HCT116 (cell line): Measurements from ENCODE around the gene CDKAL1. TPM values are rescaled to one million over a fixed set of nuclear protein-coding genes. Genes with fewer than 3 reads are reported as not detected.

Experiments
- ATAC-seq: fragments of 200-7000 bp; cut with Tn5 transposase; 2 replicates; pipeline ENCODE4 v1.9.1; 2020; ENCODE audit warnings: mild to moderate bottlenecking, moderate library complexity
- BruUV-seq: library from RNA; stranded (reverse); fragments of 400-500 nt; replicated peaks from 2 replicates; lab custom pipeline; 2021; lab: Mats Ljungman, UMichigan
- CTCF ChIA-PET: fragments of 300-600 bp; sonication (Branson Sonifier 250); formaldehyde crosslinking; loops from one replicate; lab custom pipeline; 2021; ENCODE audit warnings: antibody characterized with exemption; lab: Charles Lee
- POLR2A ChIA-PET: fragments of 300-600, 350-600 bp; sonication (Branson Sonifier 250); formaldehyde crosslinking; loops from one replicate; lab custom pipeline; 2021; ENCODE audit warnings: antibody characterized with exemption; lab: Charles Lee
- RAD21 ChIA-PET, 2 experiments: fragments of 300-600 bp; sonication (Branson Sonifier 250); formaldehyde crosslinking; loops; one replicate each; lab custom pipeline; 2023; ENCODE audit warnings: low total read pairs in 2 of 2; ENCODE audit not compliant: uncharacterized antibody in 2 of 2, unreplicated experiment in 2 of 2, low non-redundant PET in 1 of 2; lab: Charles Lee
- DNase-seq: peaks from one replicate; pipeline ENCODE4 v3.0.0-alpha.2; 2010; ENCODE audit warnings: low read depth, low spot score
- H2AFZ ChIP-seq: fragments of 200-600 bp; shearing (Covaris generic), sonication (generic); 2 replicates; pipeline ENCODE4 v1.6.1; 2017; ENCODE audit warnings: low read depth, mixed run types, mixed read lengths, antibody characterized with exemption, low read length; ENCODE audit not compliant: poor library complexity, severe bottlenecking
- H3K27ac ChIP-seq: 2 replicates; pipeline ENCODE4 v1.5.1; 2012; ENCODE audit warnings: low read depth, low read length
- H3K27me3 ChIP-seq: fragments of 200-600 bp; sonication (generic); 2 replicates; pipeline ENCODE4 v1.6.1; 2016; ENCODE audit warnings: mixed run types, low read length, mixed read lengths; ENCODE audit not compliant: insufficient read depth
- H3K36me3 ChIP-seq, 2 experiments: fragments of 200-500 bp in 1 of 2; fragments of 200-600 bp in 1 of 2; sonication (Bioruptor generic) in 1 of 2; sonication (generic) in 1 of 2; 2 replicates each; pipeline versions ENCODE4 v1.5.1 to v1.6.1; 2014 to 2016; ENCODE audit warnings: low read length in 2 of 2, inconsistent platforms in 1 of 2, mixed read lengths in 1 of 2, mixed run types in 1 of 2; ENCODE audit not compliant: insufficient read depth in 2 of 2, control insufficient read depth in 1 of 2
- H3K4me1 ChIP-seq, 2 experiments: fragments of 200-600 bp in 1 of 2; sonication (generic) in 1 of 2; 2 replicates each; pipeline versions ENCODE4 v1.5.1 to v1.6.1; 2012 to 2017; ENCODE audit warnings: low read length in 2 of 2, inconsistent platforms in 1 of 2, mild to moderate bottlenecking in 1 of 2, mixed read lengths in 1 of 2, mixed run types in 1 of 2, moderate library complexity in 1 of 2; ENCODE audit not compliant: insufficient read depth in 2 of 2, control insufficient read depth in 1 of 2
- H3K4me2 ChIP-seq: fragments of 200-600 bp; sonication (generic); 2 replicates; pipeline ENCODE4 v1.6.1; 2017; ENCODE audit warnings: mixed run types, low read length, mixed read lengths
- H3K4me3 ChIP-seq, 2 experiments: fragments of 200-600 bp in 1 of 2; sonication (generic) in 1 of 2; replicated peaks in 1 of 2; 2 replicates each; pipeline ENCODE4 v1.5.1; 2011 to 2016; ENCODE audit warnings: low read length in 2 of 2, control low read depth in 1 of 2, low read depth in 1 of 2, mild to moderate bottlenecking in 1 of 2, mixed read lengths in 1 of 2, mixed run types in 1 of 2
- H3K79me2 ChIP-seq: fragments of 200-600 bp; sonication (generic); 2 replicates; pipeline ENCODE4 v1.6.1; 2017; ENCODE audit warnings: mild to moderate bottlenecking, mixed run types, low read length, moderate library complexity, mixed read lengths; ENCODE audit not compliant: insufficient read depth
- H3K9ac ChIP-seq: fragments of 200-600 bp; sonication (generic); 2 replicates; pipeline ENCODE4 v1.6.1; 2016; ENCODE audit warnings: low read length, mixed read lengths
- H3K9me2 ChIP-seq: fragments of 200-600 bp; sonication (generic), shearing (Covaris generic); 2 replicates; pipeline ENCODE4 v1.6.1; 2017; ENCODE audit warnings: mixed run types, mild to moderate bottlenecking, moderate library complexity; ENCODE audit not compliant: insufficient read depth
- H3K9me3 ChIP-seq, 2 experiments: fragments of 200-500 bp in 1 of 2; fragments of 200-600 bp in 1 of 2; sonication (Bioruptor generic) in 1 of 2; sonication (generic) in 1 of 2; 2 replicates each; pipeline ENCODE4 v1.6.1; 2014 to 2017; ENCODE audit warnings: low read length in 2 of 2, mixed read lengths in 2 of 2, inconsistent platforms in 1 of 2, low read depth in 1 of 2, mild to moderate bottlenecking in 1 of 2, mixed run types in 1 of 2, moderate library complexity in 1 of 2; ENCODE audit not compliant: control insufficient read depth in 1 of 2, insufficient read depth in 1 of 2
- H4K20me1 ChIP-seq: fragments of 200-600 bp; sonication (generic), shearing (Covaris generic); 2 replicates; pipeline ENCODE4 v1.6.1; 2017; ENCODE audit warnings: mixed run types, mild to moderate bottlenecking, moderate library complexity; ENCODE audit not compliant: insufficient read depth
- ATF3 ChIP-seq: IDR thresholded peaks from 2 replicates; pipeline ENCODE4 v1.6.1; 2012
- CBX3 ChIP-seq: IDR thresholded peaks from 2 replicates; pipeline ENCODE4 v1.6.1; 2012; ENCODE audit warnings: low read depth
- CEBPB ChIP-seq: IDR thresholded peaks from 2 replicates; pipeline ENCODE4 v1.6.1; 2012; ENCODE audit warnings: low read depth
- EGR1 ChIP-seq: IDR thresholded peaks from 2 replicates; pipeline ENCODE4 v1.6.1; 2012; ENCODE audit warnings: low read depth
- ELF1 ChIP-seq: IDR thresholded peaks from 2 replicates; pipeline ENCODE4 v1.6.1; 2012; ENCODE audit warnings: low read depth, borderline replicate concordance
- EZH2 ChIP-seq: fragments of 200-600 bp; sonication (generic); IDR thresholded peaks from 2 replicates; pipeline ENCODE4 v1.6.1; 2017; ENCODE audit warnings: antibody characterized with exemption, mixed run types
- EZH2phosphoT487 ChIP-seq: fragments of 200-600 bp; IDR thresholded peaks from 2 replicates; pipeline ENCODE4 v1.6.1; 2018; ENCODE audit warnings: antibody characterized with exemption, borderline replicate concordance
- FOSL1 ChIP-seq: IDR thresholded peaks from 2 replicates; pipeline ENCODE4 v1.6.1; 2012; ENCODE audit warnings: low read depth
- JUND ChIP-seq: IDR thresholded peaks from 2 replicates; pipeline ENCODE4 v1.6.1; 2012
- MAX ChIP-seq: IDR thresholded peaks from 2 replicates; pipeline ENCODE4 v1.6.1; 2012
- POLR2A ChIP-seq: IDR thresholded peaks from 2 replicates; pipeline ENCODE4 v1.7.0; 2011; ENCODE audit warnings: borderline replicate concordance; ENCODE audit not compliant: insufficient read depth, insufficient read length; ENCODE audit errors: extremely low read depth
- POLR2AphosphoS5 ChIP-seq: IDR thresholded peaks from 2 replicates; pipeline ENCODE4 v1.6.1; 2011; ENCODE audit warnings: mild to moderate bottlenecking, low read depth, low read length, moderate library complexity
- RAD21 ChIP-seq: IDR thresholded peaks from 2 replicates; pipeline ENCODE4 v1.6.1; 2012; ENCODE audit warnings: low read depth, mild to moderate bottlenecking
- SIN3A ChIP-seq: IDR thresholded peaks from 2 replicates; pipeline ENCODE4 v1.6.1; 2012; ENCODE audit warnings: low read depth
- SP1 ChIP-seq: IDR thresholded peaks from 2 replicates; pipeline ENCODE4 v1.6.1; 2012; ENCODE audit warnings: low read depth
- TCF7L2 ChIP-seq: IDR thresholded peaks from 2 replicates; pipeline ENCODE4 v1.7.0; 2011; ENCODE audit warnings: borderline replicate concordance, inconsistent platforms; ENCODE audit not compliant: insufficient read depth, insufficient read length; ENCODE audit errors: extremely low read depth
- YY1 ChIP-seq: IDR thresholded peaks from 2 replicates; pipeline ENCODE4 v1.6.1; 2011; ENCODE audit warnings: low read length, low read depth, moderate library complexity, mild to moderate bottlenecking; ENCODE audit not compliant: insufficient replicate concordance; ENCODE audit errors: extremely low read depth
- ZFX ChIP-seq: fragments of 450-650 bp; IDR thresholded peaks from 2 replicates; pipeline ENCODE4 v1.6.1; 2017
- intact Hi-C: fragments of 100-400 bp; cut with micrococcal nuclease; formaldehyde crosslinking; loops from 2 replicates; pipeline ENCODE4 v1.10.0; 2022
- total RNA-seq: library from RNA; stranded (reverse); gene quantifications from one replicate; pipeline ENCODE4 v1.2.1, GENCODE V29; 2021; ENCODE audit not compliant: unreplicated experiment

The CDKAL1 gene
- total RNA-seq, 1 experiment from 2014 or later: 14.9 TPM

GRCh38 chr6:20680697-20681165, 146.5 kb downstream of the CDKAL1 start:
- no TSS peak for BruUV-seq

More at GRCh38 chr6:20680697-20681165, 146.5 kb downstream of the CDKAL1 start:
- ChIA-PET CTCF (no interaction called here), RAD21 (no interaction called here), POLR2A (interaction anchor here (0.6 kb wide), 1 partner anchor 33 kb away, joined by 3 read pairs; no protein-coding TSS in a partner anchor)
- Histone ChIP-seq H3K27ac (no peak overlapping the region), H3K9me2 (no peaks in the 10 kb centered on the region), H3K4me2 (no peak overlapping the region), H3K4me1 (peaks cover 0 to 4% of the 10 kb centered on the region in 2 experiments; a peak in 1 of 4 replicates), H2AFZ (no peak overlapping the region), H3K36me3 (no peaks in the 10 kb centered on the region), H4K20me1 (no peaks in the 10 kb centered on the region), H3K9ac (no peak overlapping the region), H3K79me2 (0 out of 2 replicates have a peak, but pooled peaks cover 7% of the 10 kb centered on the region), H3K4me3 (no peak overlapping the region), H3K9me3 (no peaks in the 10 kb centered on the region), H3K27me3 (no peaks in the 10 kb centered on the region)
- TF ChIP-seq EGR1: no peak
- no peak for TF ChIP-seq SIN3A
- TF ChIP-seq CEBPB: no peak
- TF ChIP-seq POLR2A: no peak
- no peak for TF ChIP-seq CBX3
- no peak for TF ChIP-seq MAX
- TF ChIP-seq ZFX: no peak
- TF ChIP-seq JUND: no peak
- no peak for TF ChIP-seq YY1
- TF ChIP-seq ATF3: no peak
- no peak for TF ChIP-seq SP1
- no peak for TF ChIP-seq EZH2
- TF ChIP-seq EZH2phosphoT487: no peak
- TF ChIP-seq ELF1: no peak
- no peak for TF ChIP-seq FOSL1
- TF ChIP-seq TCF7L2: no peak
- no peak for TF ChIP-seq POLR2AphosphoS5
- no peak for TF ChIP-seq RAD21
- DNase-seq: no peak
- no peak for ATAC-seq
- intact Hi-C loops: no loop called here
